Adrenal gland (tissue), 5 donors: ENCODE data around the gene LEUTX.

Experiments used
- CTCF ChIP-seq, 6 experiments: fragments of 450-650 bp in 4 of 6; fragments of 200-600 bp in 2 of 6; sonication (generic) in 1 of 6; IDR thresholded peaks; 1 replicate in 5 of 6; 2 replicates in 1 of 6; pipeline versions ENCODE4 v1.5.1 to v1.8.0; 2016 to 2021; ENCODE audit warnings: antibody characterized with exemption in 6 of 6, mild to moderate bottlenecking in 2 of 6, moderate library complexity in 1 of 6
- POLR2A ChIP-seq, 2 donors: fragments of 450-650 bp; IDR thresholded peaks; one replicate each; pipeline ENCODE4 v1.6.1; 2017; ENCODE audit warnings: antibody characterized with exemption in 2 of 2, mild to moderate bottlenecking in 2 of 2, moderate library complexity in 1 of 2
- donor health status: DM: no; HTN: no; CAD: no.

GRCh38 chr19:39740395-39740794 is 38.3 kb upstream of the LEUTX start:
- TF ChIP-seq POLR2A (IDR thresholded peaks at IDR 0.05) (no peak), CTCF (IDR thresholded peaks at IDR 0.05) (no peak)
